IMR-90 (cell line): ENCODE measurements around the gene HSD3B1. TPM values are rescaled to one million over a fixed set of nuclear protein-coding genes. Genes with fewer than 3 reads are reported as not detected.

Source experiments
- ATAC-seq: fragments of 200-7000 bp; cut with Tn5 transposase; 2 replicates; pipeline ENCODE4 v1.9.1; 2020; ENCODE audit warnings: low read depth, mild to moderate bottlenecking, moderate library complexity
- BruUV-seq: library from RNA; stranded (reverse); fragments of 400-500 nt; replicated peaks from 2 replicates; lab custom pipeline; 2021; lab: Mats Ljungman, UMichigan
- CTCF ChIA-PET: fragments of 300-600 bp; formaldehyde crosslinking; extraction: SDS; loops from one replicate; lab custom pipeline; 2021; ENCODE audit warnings: antibody characterized with exemption; lab: Yijun Ruan, JAX
- POLR2A ChIA-PET: fragments of 300-600 bp; sonication (Branson Sonifier 250); formaldehyde crosslinking; loops from one replicate; lab custom pipeline; 2022; ENCODE audit warnings: antibody characterized with exemption; ENCODE audit not compliant: unreplicated experiment; lab: Charles Lee
- DNase-seq: peaks from one replicate; pipeline ENCODE4 v3.0.0; 2013
- H2AFZ ChIP-seq: replicated peaks from 2 replicates; pipeline ENCODE3; 2013; ENCODE audit warnings: low read length, mild to moderate bottlenecking; ENCODE audit not compliant: poor library complexity
- H2AK5ac ChIP-seq: 2 replicates; pipeline ENCODE4 v1.6.1; 2013; ENCODE audit warnings: low read depth, low read length, inconsistent platforms
- H2AK9ac ChIP-seq: replicated peaks from 2 replicates; pipeline ENCODE3; 2013; ENCODE audit warnings: mild to moderate bottlenecking, low read depth, low read length, moderate library complexity; ENCODE audit not compliant: poor library complexity
- H2BK120ac ChIP-seq: 2 replicates; pipeline ENCODE4 v1.6.1; 2013; ENCODE audit warnings: low read depth, low read length, inconsistent platforms
- H2BK15ac ChIP-seq: 3 replicates; pipeline ENCODE4 v1.6.1; 2013; ENCODE audit warnings: low read depth, low read length, inconsistent platforms
- H2BK20ac ChIP-seq: 2 replicates; pipeline ENCODE4 v1.6.1; 2013; ENCODE audit warnings: low read depth, mild to moderate bottlenecking, inconsistent platforms, low read length, moderate library complexity
- H2BK5ac ChIP-seq: 2 replicates; pipeline ENCODE4 v1.6.1; 2013; ENCODE audit warnings: mild to moderate bottlenecking, low read depth, low read length, inconsistent platforms; ENCODE audit not compliant: poor library complexity, severe bottlenecking
- H3K14ac ChIP-seq: replicated peaks from 2 replicates; pipeline ENCODE4 v1.6.1; 2013; ENCODE audit warnings: low read depth, low read length, inconsistent platforms
- H3K18ac ChIP-seq: 2 replicates; pipeline ENCODE4 v1.6.1; 2013; ENCODE audit warnings: low read depth, low read length, control low read depth
- H3K23ac ChIP-seq: 2 replicates; pipeline ENCODE4 v1.6.1; 2013; ENCODE audit warnings: low read depth, low read length, inconsistent platforms
- H3K27ac ChIP-seq: 2 replicates; pipeline ENCODE4 v1.5.1; 2013; ENCODE audit warnings: mild to moderate bottlenecking, control low read depth, low read length; ENCODE audit not compliant: insufficient read depth
- H3K27me3 ChIP-seq: 2 replicates; pipeline ENCODE4 v1.6.1; 2013; ENCODE audit warnings: low read length; ENCODE audit not compliant: control insufficient read depth, insufficient read depth
- H3K36me3 ChIP-seq: 2 replicates; pipeline ENCODE4 v1.6.1; 2013; ENCODE audit warnings: low read length, mixed read lengths; ENCODE audit not compliant: control insufficient read depth, insufficient read depth
- H3K4ac ChIP-seq: 2 replicates; pipeline ENCODE4 v1.6.1; 2013; ENCODE audit warnings: low read depth, low read length, inconsistent platforms
- H3K4me1 ChIP-seq: 2 replicates; pipeline ENCODE4 v1.6.1; 2013; ENCODE audit warnings: low read length, mixed read lengths; ENCODE audit not compliant: control insufficient read depth, insufficient read depth
- H3K4me2 ChIP-seq: 2 replicates; pipeline ENCODE4 v1.6.1; 2013; ENCODE audit warnings: low read depth, mild to moderate bottlenecking, control low read depth, low read length, moderate library complexity
- H3K4me3 ChIP-seq: 2 replicates; pipeline ENCODE4 v1.5.1; 2013; ENCODE audit warnings: low read depth, mild to moderate bottlenecking, control low read depth, low read length, moderate library complexity; ENCODE audit not compliant: insufficient read depth
- H3K56ac ChIP-seq: 2 replicates; pipeline ENCODE4 v1.6.1; 2013; ENCODE audit warnings: low read length, inconsistent platforms; ENCODE audit not compliant: insufficient read depth; ENCODE audit errors: extremely low read depth
- H3K79me1 ChIP-seq, 2 experiments: 2 replicates each; pipeline ENCODE4 v1.6.1; 2013; ENCODE audit warnings: low read length in 2 of 2, inconsistent platforms in 1 of 2, low read depth in 1 of 2
- H3K9ac ChIP-seq: 2 replicates; pipeline ENCODE4 v1.6.1; 2013; ENCODE audit warnings: low read depth, low read length, control low read depth
- H3K9me1 ChIP-seq: 2 replicates; pipeline ENCODE4 v1.6.1; 2013; ENCODE audit warnings: low read length, inconsistent platforms; ENCODE audit not compliant: insufficient read depth
- H3K9me3 ChIP-seq: 2 replicates; pipeline ENCODE4 v1.6.1; 2013; ENCODE audit warnings: low read length; ENCODE audit not compliant: control insufficient read depth, insufficient read depth
- H4K20me1 ChIP-seq: 2 replicates; pipeline ENCODE4 v1.6.1; 2013; ENCODE audit warnings: low read length, inconsistent platforms; ENCODE audit not compliant: insufficient read depth
- H4K5ac ChIP-seq: 2 replicates; pipeline ENCODE4 v1.6.1; 2013; ENCODE audit warnings: mild to moderate bottlenecking, low read depth, low read length, control low read depth
- H4K8ac ChIP-seq, 2 experiments: 2 replicates each; pipeline ENCODE4 v1.6.1; 2013; ENCODE audit warnings: low read depth in 2 of 2, low read length in 2 of 2, control low read depth in 1 of 2, inconsistent platforms in 1 of 2
- H4K91ac ChIP-seq: 2 replicates; pipeline ENCODE4 v1.6.1; 2013; ENCODE audit warnings: low read depth, low read length, inconsistent platforms; ENCODE audit not compliant: insufficient read depth
- MAZ ChIP-seq: IDR thresholded peaks from 2 replicates; pipeline ENCODE4 v1.6.1; 2012; ENCODE audit warnings: low read depth, mild to moderate bottlenecking, low read length, improper control_type of control experiment, moderate library complexity, borderline replicate concordance
- MXI1 ChIP-seq: IDR thresholded peaks from 2 replicates; pipeline ENCODE4 v1.6.1; 2012; ENCODE audit warnings: low read depth, mild to moderate bottlenecking, low read length, moderate library complexity, borderline replicate concordance
- NFE2L2 ChIP-seq: fragments of 150-350 bp; IDR thresholded peaks from 2 replicates; pipeline ENCODE4 v1.6.1; 2016; ENCODE audit warnings: low read depth, mild to moderate bottlenecking, low read length
- POLR2A ChIP-seq: IDR thresholded peaks from 2 replicates; pipeline ENCODE4 v1.6.1; 2012; ENCODE audit warnings: mild to moderate bottlenecking, low read depth, low read length
- RAD21 ChIP-seq: IDR thresholded peaks from 2 replicates; pipeline ENCODE4 v1.6.1; 2012; ENCODE audit warnings: low read length, improper control_type of control experiment
- RFX5 ChIP-seq: IDR thresholded peaks from 2 replicates; pipeline ENCODE4 v1.8.0; 2012; ENCODE audit warnings: low read depth, mild to moderate bottlenecking, low read length, moderate library complexity
- dilution Hi-C: fragments of 300-500 bp; cut with HindIII; formaldehyde crosslinking; loops from one replicate; pipeline ENCODE4 v1.14.3; 2018; ENCODE audit warnings: low sequenced_read_pairs; ENCODE audit not compliant: unreplicated experiment
- in situ Hi-C: fragments of 300-500 bp; cut with MboI; formaldehyde crosslinking; loops from 3 replicates; pipeline ENCODE4 v1.14.3; 2019; ENCODE audit warnings: low sequenced_read_pairs, inconsistent platforms, mixed read lengths
- intact Hi-C: fragments of 100-400 bp; cut with micrococcal nuclease; formaldehyde crosslinking; loops from 2 replicates; pipeline ENCODE4 v1.10.0; 2022
- polyA plus RNA-seq, 3 experiments: library from polyadenylated mRNA; depleted of rRNA; stranded (reverse); fragments of >200 nt; gene quantifications; 2 replicates each; pipeline ENCODE4 v1.2.3, GENCODE V29; 2012; ENCODE audit warnings: low replicate concordance in 1 of 3
- total RNA-seq: library from RNA; depleted of rRNA; stranded (reverse); fragments of >200 nt; gene quantifications from 2 replicates; pipeline ENCODE4 v1.2.3, GENCODE V29; 2012
- TF ChIP-seq, protein P1 (sequence below): fragments of 150-350 bp; IDR thresholded peaks from 2 replicates; pipeline ENCODE4 v1.6.1; 2016; ENCODE audit warnings: low read depth, mild to moderate bottlenecking, low read length, moderate library complexity, borderline replicate concordance
- TF ChIP-seq, protein P2 (sequence below): fragments of 150-350 bp; IDR thresholded peaks from 2 replicates; pipeline ENCODE4 v1.6.1; 2017; ENCODE audit warnings: mild to moderate bottlenecking, antibody characterized with exemption, low read length, low read depth

HSD3B1 gene
- total and polyA plus RNA-seq, 2 of the 4 experiments (the other 2 are of a cell fraction), result not detected

DNA sequence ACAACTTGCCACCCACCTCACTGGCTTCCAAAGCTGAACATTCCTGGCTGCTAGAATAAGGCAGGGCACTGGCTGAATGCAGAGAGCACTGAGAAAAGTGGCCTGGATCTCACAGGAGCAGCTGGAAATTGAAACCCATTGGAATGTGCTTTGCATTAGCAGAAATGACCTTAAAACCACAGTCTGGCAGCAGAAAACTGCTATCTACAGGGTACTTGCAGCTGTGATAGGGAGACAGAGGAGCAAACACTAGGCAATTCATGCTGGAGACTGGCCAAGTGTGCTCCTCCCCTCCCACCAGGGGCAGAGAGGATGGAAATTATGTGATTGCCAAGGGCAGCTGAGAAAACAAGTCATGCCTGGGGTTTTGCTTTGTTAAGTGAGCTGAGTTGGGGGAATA, 47.2 kb downstream of the HSD3B1 start:
- Histone ChIP-seq H3K9me3 (no peaks in the 10 kb centered on the region), H2AFZ (no peak overlapping the region), H4K5ac (no peak overlapping the region), H3K23ac (no peak overlapping the region), H3K4me1 (no peaks in the 10 kb centered on the region; the same call in 1 of the 2 replicates), H3K14ac (no peak overlapping the region), H3K79me1 (no peaks in the 10 kb centered on the region), H4K91ac (no peak overlapping the region), H3K27me3 (peaks cover 4% of the 10 kb centered on the region), H3K4ac (no peak overlapping the region), H3K9me1 (no peaks in the 10 kb centered on the region), H4K8ac (no peak overlapping the region), H2BK15ac (no peak overlapping the region), H2BK5ac (no peak overlapping the region), H3K36me3 (no peaks in the 10 kb centered on the region), H2AK5ac (no peak overlapping the region), H3K4me3 (no peak overlapping the region), H3K9ac (no peak overlapping the region), H2BK120ac (no peak overlapping the region), H2BK20ac (no peak overlapping the region), H3K18ac (no peak overlapping the region), H3K56ac (no peak overlapping the region), H3K4me2 (0 out of 2 replicates have a peak overlapping the region, but pooled peaks have one; percentile 12), H2AK9ac (no peak overlapping the region), H3K27ac (no peak overlapping the region), H4K20me1 (no peaks in the 10 kb centered on the region)
- ATAC-seq (peak; percentile 79), DNase-seq (peak; percentile 82)
- no TSS peak for BruUV-seq
- in situ Hi-C loops (no loop called here), dilution Hi-C loops (no loop called here), intact Hi-C loops (no loop called here)
- TF ChIP-seq MXI1 (no peak), RFX5 (no peak), RAD21 (no peak), MAZ (no peak), NFE2L2 (no peak), POLR2A (no peak)
- TF ChIP-seq, protein P1, sequence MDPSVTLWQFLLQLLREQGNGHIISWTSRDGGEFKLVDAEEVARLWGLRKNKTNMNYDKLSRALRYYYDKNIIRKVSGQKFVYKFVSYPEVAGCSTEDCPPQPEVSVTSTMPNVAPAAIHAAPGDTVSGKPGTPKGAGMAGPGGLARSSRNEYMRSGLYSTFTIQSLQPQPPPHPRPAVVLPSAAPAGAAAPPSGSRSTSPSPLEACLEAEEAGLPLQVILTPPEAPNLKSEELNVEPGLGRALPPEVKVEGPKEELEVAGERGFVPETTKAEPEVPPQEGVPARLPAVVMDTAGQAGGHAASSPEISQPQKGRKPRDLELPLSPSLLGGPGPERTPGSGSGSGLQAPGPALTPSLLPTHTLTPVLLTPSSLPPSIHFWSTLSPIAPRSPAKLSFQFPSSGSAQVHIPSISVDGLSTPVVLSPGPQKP, result no peak
- TF ChIP-seq, protein P2, sequence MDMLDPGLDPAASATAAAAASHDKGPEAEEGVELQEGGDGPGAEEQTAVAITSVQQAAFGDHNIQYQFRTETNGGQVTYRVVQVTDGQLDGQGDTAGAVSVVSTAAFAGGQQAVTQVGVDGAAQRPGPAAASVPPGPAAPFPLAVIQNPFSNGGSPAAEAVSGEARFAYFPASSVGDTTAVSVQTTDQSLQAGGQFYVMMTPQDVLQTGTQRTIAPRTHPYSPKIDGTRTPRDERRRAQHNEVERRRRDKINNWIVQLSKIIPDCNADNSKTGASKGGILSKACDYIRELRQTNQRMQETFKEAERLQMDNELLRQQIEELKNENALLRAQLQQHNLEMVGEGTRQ, result no peak
- ChIA-PET CTCF (no interaction called here), POLR2A (no interaction called here)
